ENCODE results near the gene PCDHGB3.
A peak's percentile ranks its signal among the peaks of the same experiment; 100 is the strongest.
"Not testable (repeated sequence)": the region's sequence is repeated elsewhere in the genome, so short reads cannot be mapped to it uniquely, and the experiment has no call there.

PCDHGB3 gene

DNA sequence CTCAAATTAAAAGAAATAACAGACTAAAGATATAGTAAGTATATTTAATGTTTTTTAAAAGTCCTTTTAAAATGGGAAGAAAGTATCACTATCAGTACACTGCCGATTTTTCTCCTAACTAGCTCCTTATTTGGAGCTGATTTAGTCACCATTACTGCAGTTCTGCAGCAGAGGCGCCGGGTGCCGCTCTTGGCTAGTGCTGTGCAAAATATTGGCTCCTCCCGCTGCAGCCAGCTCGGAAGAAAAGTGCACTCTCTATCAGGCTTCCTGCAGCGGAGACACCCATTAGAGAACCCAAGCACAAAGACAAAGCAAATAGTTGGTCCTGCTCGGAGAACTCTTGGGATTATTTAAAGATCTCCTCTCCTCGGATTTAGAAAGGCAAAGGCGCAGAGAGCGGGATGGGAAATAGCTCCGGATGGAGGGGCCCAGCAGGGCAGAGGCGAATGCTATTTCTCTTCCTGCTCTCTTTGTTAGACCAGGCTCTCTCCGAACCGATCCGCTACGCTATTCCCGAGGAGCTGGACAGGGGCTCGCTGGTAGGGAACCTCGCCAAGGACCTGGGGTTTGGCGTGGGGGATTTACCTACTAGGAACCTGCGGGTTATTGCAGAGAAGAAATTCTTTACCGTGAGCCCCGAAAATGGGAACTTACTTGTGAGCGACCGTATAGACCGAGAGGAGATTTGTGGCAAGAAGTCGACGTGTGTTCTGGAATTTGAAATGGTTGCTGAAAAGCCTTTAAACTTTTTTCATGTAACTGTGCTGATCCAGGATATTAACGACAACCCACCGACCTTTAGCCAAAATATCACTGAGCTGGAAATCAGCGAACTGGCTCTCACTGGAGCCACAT lies at the start of gene PCDHGB3:
TSS of gene PCDHGB3 (plus strand) at position 249 of the 855 bp plus-strand sequence. CDS start at position 402, 153 bp downstream.
- DNase-seq, result peak; percentile 7 to 14

DNA sequence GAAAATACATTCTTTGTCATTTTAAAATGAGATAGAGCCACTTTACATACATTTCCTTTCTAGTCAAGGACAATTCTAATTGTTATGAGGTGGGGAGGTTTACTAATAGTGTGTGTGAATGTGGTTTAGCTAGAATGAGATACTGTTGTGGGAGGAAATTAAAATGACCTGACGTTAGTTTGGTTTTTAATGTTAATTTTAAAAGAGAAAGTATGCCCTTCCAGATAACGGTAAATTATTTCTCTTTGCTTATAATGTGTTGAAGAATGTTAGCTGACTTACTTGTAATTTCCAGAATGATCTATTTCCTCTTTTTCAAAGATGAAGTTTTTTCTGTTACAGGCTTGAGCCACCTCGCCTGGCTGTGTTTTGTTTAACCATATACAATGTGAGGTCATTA lies 47.8 kb upstream of the PCDHGB3 start:
- no peak for DNase-seq

DNA sequence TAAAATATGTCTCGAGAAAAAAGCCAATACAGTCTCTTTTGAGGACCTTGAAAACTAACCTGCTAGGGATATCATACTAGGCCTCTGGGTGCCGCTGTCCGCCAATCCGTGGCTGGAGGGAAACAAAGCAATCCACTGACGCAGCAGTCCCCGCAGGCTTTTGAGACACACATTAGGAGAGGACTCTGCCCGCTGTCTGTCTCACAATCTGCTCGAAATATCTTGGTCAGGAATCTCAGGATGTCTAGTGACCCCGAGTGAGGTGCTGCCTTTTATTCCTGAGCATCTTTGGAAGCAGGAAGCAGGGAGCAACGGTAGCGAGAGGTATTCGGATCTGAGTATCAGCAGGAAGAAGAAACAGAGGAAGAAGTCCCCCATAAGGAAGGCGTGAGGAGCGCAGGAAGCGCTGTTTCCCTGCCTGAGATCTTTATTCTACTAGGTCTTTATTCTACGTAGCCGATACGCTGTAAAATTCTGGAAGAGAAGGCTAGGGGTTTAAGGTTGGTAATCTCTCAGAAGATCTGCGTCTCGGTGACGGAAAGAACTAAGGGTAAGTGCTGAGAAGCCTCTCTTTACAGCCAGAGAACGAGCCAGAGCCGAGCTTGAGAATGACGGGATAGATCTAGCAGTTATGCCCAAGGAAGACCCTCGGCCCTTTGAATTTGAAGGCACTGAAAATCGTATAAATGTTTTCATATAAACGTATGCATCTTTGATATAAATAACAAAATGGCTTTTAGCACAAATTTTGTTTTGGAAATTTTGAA lies 43.8 kb upstream of the PCDHGB3 start:
- peak; percentile 61 to 67 for DNase-seq

DNA sequence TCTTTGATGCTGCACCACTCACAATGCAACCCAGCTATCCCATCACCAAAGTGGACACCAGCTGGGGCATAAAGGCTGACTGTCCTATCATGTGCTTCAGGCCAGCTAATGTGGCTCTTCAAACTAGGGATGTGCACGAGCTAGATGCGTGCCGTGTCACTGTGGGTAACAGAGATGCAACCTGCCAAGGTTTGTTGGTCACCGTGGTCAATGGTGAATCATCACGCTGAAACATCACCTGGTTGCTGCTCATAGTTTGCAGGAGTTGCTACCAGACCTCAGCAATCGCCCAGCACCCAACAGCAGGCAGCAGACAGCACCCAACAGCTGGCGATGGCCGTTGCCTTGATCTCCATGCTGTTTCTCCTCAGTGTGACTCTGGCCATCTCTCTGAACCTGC lies 41.8 kb upstream of the PCDHGB3 start:
- DNase-seq, result no peak

DNA sequence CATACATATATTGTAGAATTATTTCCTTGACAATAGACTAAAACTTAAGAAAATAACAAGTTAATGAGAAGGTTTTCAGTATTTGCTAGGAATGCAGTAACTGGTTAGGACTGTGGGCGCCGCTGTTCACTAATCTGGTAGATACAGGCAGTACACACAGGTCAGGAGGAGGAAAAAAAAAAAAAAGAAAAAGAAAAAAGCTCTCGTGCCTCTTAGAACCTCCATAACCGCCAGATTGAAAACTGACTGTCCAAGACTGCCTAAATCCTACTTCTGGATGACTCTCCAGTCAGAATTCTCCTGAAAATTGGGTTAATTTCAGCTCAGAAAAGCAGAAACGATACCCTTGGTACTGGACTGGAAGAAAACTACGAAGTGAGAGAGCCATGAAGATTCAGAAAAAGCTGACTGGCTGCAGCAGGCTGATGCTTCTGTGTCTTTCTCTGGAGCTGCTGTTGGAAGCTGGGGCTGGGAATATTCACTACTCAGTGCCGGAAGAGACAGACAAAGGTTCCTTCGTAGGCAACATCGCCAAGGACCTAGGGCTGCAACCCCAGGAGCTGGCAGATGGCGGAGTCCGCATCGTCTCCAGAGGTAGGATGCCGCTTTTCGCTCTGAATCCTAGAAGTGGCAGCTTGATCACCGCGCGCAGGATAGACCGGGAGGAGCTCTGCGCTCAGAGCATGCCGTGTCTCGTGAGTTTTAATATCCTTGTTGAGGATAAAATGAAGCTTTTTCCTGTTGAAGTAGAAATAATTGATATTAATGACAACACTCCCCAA lies 39.6 kb upstream of the PCDHGB3 start, which contains the start of gene PCDHGA1:
TSS of gene PCDHGA1 (plus strand) at position 216 of the 782 bp plus-strand sequence.
- no peak for DNase-seq

DNA sequence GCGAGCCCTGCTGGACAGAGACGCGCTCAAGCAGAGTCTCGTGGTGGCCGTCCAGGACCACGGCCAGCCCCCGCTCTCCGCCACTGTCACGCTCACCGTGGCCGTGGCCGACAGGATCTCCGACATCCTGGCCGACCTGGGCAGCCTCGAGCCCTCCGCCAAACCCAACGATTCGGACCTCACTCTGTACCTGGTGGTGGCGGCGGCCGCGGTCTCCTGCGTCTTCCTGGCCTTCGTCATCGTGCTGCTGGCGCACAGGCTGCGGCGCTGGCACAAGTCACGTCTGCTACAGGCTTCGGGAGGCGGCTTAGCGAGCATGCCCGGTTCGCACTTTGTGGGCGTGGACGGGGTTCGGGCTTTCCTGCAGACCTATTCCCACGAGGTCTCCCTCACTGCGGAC lies 37.5 kb upstream of the PCDHGB3 start:
- DNase-seq, result not testable (repeated sequence)

DNA sequence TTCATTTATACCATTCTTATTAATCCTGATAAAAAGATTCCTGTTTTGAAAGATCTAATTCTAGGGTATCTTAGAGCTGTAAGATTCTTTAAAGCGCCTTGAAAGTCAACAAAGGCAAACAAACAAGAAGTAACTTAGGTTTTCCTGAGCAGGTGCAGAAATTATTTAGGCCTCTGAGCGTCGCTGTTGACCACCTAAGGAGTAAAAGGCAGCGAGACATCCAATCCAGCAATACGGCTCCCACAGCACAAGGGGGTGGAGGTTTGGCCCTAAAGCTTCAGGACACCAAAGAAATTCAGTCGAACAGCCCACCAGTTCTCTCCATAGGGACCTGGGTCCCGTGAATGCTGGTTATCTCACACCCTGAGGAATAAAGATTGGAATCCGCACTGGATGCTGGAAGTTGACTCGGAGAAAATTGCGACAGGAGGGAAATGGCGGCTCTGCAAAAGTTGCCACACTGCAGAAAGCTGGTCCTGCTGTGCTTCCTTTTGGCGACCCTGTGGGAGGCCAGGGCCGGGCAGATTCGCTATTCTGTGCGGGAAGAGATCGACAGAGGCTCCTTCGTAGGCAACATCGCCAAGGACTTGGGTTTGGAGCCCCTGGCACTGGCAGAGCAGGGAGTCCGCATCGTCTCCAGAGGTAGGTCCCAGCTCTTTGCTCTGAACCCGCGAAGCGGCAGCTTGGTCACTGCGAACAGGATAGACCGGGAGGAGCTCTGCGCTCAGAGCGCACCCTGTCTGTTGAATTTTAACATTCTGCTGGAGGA lies 31.3 kb upstream of the PCDHGB3 start, which contains the start of gene PCDHGA2:
TSS of gene PCDHGA2 (plus strand) at position 223 of the 769 bp plus-strand sequence.
- DNase-seq, result no peak

DNA sequence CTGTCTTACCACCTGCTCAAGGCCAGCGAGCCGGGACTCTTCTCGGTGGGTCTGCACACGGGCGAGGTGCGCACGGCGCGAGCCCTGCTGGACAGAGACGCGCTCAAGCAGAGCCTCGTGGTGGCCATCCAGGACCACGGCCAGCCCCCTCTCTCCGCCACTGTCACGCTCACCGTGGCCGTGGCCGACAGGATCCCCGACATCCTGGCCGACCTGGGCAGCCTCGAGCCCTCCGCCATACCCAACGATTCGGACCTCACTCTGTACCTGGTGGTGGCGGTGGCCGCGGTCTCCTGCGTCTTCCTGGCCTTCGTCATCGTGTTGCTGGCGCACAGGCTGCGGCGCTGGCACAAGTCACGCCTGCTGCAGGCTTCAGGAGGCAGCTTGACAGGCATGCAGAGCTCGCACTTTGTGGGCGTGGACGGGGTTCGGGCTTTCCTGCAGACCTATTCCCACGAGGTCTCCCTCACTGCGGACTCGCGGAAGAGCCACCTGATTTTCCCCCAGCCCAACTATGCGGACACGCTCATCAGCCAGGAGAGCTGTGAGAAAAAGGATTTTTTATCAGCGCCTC lies 29.2 kb upstream of the PCDHGB3 start:
- not testable (repeated sequence) for DNase-seq

DNA sequence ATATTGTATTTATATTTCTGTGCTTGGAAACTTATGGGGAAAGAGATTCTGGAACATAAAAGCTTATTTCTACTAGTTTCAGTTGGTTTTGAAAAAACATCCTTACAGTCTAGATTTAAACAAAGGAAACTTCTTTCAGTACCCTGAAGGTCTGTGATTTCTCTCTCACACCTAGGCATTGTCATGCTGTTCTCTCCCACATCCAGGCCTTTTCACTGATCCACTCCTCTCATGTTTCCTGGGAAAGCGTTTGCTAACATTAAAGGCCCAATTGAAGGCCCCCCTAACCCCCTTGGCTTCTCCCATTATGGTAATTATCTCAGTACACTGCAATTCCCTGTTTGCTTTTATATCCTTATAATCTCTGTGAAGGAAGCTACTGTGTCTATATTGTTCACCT lies 27.3 kb upstream of the PCDHGB3 start:
- no peak for DNase-seq

DNA sequence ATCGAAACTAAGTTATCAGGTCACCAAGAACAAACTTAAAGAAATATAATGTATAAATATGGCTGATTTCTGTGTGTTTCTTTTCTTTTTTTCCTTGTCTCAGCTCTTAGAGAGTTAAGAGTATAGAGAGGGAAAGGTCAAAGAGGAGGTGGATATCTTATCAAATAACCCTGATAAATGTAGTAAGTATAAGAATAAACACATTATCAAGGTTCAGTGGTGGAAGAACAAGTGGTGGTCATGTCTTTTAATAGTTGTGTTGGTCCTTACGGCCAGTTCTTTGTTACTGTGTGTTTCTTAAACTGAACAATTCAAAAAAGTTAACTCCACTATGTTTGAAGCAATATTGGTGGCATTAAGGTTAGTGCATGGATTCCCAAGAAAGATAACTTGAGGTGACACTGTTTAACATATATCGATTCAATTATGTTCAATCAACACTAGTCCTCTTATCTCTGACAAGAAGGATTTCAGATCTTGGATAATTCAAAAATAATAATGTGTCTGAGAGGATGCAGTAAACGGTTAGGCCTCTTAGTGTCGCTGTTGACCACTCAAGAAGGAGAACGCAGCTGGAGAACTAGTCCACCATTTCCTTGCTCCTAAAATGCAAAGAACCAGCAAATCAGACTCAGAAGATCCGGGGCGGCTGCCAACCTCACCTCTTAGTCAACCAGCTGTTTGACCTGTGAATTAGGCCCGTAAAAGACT lies 26.6 kb upstream of the PCDHGB3 start, which contains the start of gene PCDHGA3:
TSS of gene PCDHGA3 (plus strand) at position 588 of the 711 bp plus-strand sequence. CDS start 205 bp downstream, outside the sequence.
- no peak for DNase-seq

DNA sequence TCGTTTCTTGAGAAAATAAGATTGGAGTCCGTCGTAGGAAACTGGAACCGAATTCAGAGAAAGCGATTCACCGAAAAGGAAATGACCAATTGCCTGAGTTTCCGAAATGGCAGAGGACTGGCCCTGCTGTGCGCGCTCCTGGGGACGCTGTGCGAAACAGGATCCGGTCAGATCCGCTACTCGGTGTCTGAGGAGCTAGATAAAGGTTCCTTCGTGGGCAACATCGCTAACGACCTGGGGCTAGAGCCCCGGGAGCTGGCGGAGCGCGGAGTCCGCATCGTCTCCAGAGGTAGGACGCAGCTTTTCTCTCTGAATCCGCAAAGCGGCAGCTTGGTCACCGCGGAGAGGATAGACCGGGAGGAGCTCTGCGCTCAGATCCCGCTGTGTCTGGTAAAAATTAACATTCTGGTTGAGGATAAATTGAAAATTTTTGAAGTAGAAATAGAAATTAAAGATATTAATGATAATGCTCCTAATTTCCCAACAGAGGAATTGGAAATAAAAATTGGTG lies 26.0 kb upstream of the PCDHGB3 start:
- DNase-seq, result no peak

DNA sequence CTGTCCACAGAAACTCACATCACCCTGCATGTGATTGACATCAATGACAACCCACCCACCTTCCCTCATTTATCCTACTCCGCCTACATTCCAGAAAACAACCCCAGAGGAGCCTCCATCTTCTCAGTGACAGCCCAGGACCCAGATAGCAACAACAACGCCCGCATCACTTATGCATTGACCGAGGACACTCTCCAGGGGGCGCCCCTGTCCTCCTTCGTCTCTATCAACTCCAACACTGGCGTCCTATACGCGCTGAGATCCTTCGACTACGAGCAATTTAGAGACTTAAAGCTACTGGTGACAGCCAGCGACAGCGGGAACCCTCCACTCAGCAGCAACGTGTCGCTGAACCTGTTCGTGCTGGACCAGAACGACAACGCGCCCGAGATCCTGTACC lies 24.7 kb upstream of the PCDHGB3 start:
- no peak for DNase-seq

DNA sequence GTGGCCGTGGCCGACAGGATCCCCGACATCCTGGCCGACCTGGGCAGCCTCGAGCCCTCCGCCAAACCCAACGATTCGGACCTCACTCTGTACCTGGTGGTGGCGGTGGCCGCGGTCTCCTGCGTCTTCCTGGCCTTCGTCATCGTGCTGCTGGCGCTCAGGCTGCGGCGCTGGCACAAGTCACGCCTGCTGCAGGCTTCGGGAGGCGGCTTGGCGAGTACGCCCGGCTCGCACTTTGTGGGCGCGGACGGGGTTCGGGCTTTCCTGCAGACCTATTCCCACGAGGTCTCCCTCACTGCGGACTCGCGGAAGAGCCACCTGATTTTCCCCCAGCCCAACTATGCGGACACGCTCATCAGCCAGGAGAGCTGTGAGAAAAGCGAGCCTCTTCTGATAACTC lies 24.0 kb upstream of the PCDHGB3 start:
- DNase-seq, result not testable (repeated sequence)

DNA sequence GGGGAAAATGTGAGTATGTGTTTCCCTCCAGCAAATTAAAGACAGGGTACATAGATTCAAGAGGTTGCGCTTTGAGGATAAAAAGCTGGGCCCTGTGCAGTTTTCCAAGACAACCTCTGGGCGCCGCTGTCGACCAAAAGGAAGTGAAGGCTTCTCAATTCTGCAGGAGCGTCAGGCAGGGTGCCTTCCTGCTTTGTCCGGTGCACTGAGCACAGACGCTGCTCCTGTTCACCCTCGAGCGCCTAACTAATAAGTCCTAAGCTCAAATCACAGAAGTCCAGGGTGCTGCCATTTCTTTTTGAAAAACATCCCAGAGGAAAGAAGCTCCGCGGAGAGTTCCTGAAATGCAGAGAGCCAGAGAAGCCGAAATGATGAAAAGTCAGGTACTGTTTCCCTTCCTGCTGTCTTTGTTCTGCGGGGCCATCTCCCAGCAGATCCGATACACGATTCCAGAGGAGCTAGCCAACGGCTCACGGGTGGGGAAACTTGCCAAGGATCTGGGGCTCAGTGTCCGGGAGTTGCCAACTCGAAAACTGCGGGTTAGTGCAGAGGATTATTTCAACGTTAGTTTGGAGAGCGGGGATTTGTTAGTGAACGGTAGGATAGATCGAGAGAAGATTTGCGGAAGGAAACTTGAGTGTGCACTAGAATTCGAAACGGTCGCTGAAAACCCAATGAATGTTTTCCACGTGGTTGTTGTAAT lies 20.0 kb upstream of the PCDHGB3 start, which contains the start of gene PCDHGB1:
TSS of gene PCDHGB1 (plus strand) at position 183 of the 703 bp plus-strand sequence. CDS start at position 345, 162 bp downstream.
- no peak for DNase-seq

DNA sequence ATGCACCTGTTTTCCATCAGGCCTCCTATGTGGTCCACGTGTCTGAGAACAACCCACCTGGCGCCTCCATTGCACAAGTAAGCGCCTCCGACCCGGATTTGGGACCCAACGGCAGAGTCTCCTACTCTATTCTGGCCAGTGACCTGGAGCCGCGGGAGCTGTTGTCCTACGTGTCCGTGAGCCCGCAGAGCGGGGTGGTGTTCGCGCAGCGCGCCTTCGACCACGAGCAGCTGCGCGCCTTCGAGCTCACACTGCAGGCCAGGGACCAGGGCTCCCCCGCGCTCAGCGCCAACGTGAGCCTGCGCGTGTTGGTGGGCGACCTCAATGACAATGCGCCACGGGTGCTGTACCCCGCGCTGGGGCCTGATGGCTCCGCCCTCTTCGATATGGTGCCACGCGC lies 18.5 kb upstream of the PCDHGB3 start:
- no peak for DNase-seq

DNA sequence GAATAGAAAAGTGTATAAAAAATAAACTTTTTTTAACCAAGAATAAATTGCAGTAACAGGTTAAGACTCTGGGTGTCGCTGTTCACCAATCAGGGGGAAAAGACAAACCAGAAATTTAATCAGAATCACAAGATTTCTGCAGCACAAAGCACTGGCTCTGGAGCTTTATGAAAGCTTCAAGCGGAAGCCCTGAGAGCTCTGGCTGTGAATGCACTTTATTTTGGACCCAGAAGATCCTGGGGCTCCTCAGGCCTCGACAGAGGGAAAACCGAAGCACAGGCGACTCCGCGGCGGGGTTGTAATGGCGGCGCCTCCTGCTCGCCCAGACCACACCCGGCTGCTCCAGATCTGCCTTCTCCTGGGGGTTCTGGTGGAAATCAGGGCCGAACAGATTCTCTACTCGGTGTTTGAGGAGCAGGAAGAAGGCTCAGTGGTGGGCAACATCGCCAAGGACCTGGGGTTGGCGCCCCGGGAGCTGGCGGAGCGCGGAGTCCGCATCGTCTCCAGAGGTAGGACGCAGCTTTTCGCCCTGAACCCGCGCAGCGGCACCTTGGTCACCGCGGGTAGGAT lies 15.1 kb upstream of the PCDHGB3 start, which contains the start of gene PCDHGA4:
TSS of gene PCDHGA4 (plus strand) at position 122 of the 570 bp plus-strand sequence. CDS start at position 209, 87 bp downstream.
- DNase-seq, result no peak

DNA sequence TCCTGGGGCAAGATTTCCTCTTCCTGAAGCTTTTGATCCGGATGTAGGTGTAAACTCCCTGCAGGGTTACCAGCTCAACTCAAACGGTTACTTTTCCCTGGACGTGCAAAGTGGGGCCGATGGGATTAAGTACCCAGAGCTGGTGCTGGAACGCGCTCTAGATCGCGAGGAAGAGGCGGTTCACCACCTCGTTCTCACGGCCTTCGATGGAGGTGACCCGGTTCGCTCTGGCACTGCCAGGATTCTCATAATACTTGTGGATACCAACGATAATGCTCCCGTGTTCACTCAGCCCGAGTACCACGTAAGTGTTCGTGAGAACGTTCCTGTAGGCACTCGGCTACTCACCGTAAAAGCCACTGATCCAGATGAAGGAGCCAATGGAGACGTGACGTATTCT lies 14.4 kb upstream of the PCDHGB3 start:
- no peak for DNase-seq

DNA sequence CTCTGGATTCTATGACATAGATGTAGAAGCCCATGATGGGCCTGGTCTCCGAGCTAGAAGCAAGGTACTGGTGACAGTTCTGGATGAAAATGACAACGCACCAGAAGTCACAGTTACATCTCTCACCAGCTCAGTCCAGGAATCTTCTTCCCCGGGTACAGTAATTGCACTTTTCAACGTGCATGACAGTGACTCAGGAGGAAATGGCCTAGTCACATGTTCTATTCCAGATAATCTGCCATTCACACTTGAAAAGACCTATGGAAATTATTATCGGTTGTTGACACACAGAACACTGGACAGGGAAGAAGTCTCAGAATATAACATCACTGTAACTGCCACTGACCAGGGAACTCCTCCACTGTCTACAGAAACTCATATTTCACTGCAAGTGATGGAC lies 13.9 kb upstream of the PCDHGB3 start:
- DNase-seq, result no peak

DNA sequence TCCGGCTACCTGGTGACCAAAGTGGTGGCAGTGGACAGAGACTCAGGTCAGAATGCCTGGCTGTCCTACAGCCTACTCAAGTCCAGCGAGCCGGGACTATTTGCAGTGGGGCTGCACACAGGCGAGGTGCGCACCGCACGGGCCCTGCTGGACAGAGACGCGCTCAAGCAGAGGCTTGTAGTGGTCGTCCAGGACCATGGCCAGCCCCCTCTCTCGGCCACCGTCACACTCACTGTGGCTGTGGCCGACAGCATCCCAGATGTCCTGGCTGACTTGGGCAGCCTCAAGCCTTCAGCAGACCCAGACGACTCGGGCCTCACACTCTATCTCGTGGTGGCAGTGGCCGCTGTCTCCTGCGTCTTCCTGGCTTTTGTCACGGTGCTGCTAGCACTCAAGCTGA lies 13.1 kb upstream of the PCDHGB3 start:
- no peak for DNase-seq
